PFSK-1 (cell line): ENCODE measurements around the gene VEGFD.

Experiments used
- FOXP2 ChIP-seq: optimal IDR thresholded peaks from 2 replicates; pipeline ENCODE3; 2011; ENCODE audit warnings: borderline replicate concordance, control low read depth, inconsistent platforms; ENCODE audit not compliant: insufficient read depth; ENCODE audit errors: extremely low read length, extremely low read depth
- POLR2AphosphoS5 ChIP-seq: IDR thresholded peaks from 2 replicates; pipeline ENCODE4 v1.6.1; 2012; ENCODE audit warnings: low read depth, mild to moderate bottlenecking, control low read depth, low read length, moderate library complexity
- SIN3A ChIP-seq: IDR thresholded peaks from 2 replicates; pipeline ENCODE4 v1.6.1; 2012; ENCODE audit warnings: mild to moderate bottlenecking, low read length, moderate library complexity, borderline replicate concordance; ENCODE audit not compliant: insufficient read depth
- TAF1 ChIP-seq: IDR thresholded peaks from 2 replicates; pipeline ENCODE4 v1.6.1; 2012; ENCODE audit warnings: low read length, control low read depth, borderline replicate concordance; ENCODE audit not compliant: insufficient read depth
- TF ChIP-seq, protein P1 (sequence below), 2 experiments: IDR thresholded peaks; 2 replicates each; pipeline versions ENCODE4 v1.6.1 to v1.8.0; 2011 to 2012; ENCODE audit warnings: low read depth in 2 of 2, low read length in 2 of 2, control low read depth in 1 of 2, inconsistent platforms in 1 of 2, mild to moderate bottlenecking in 1 of 2, moderate library complexity in 1 of 2; ENCODE audit not compliant: insufficient read depth in 1 of 2

The VEGFD gene

DNA sequence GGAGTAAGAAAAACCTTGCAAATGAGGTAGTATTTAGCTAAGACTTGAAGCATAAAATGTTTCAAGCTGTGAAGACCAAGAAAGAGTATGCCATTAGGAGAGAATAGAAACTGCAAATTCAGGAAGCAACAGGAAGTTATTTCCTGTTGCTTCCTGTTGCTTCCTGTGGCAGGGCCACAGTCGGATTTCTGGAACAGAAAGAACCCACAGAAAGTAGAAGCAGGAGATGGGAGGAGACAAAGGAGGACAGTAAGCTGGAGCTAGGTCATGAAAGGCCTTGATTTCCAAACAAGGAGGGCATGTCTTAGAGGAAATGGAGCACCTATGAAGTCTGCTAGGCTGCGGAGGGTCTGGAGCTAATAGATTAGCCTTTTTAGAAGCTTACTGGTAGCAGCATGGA is 86.0 kb downstream of the VEGFD start:
- TF ChIP-seq POLR2AphosphoS5: no peak
- TF ChIP-seq SIN3A: no peak
- no peak for TF ChIP-seq TAF1
- TF ChIP-seq FOXP2: no peak
- TF ChIP-seq, protein P1, sequence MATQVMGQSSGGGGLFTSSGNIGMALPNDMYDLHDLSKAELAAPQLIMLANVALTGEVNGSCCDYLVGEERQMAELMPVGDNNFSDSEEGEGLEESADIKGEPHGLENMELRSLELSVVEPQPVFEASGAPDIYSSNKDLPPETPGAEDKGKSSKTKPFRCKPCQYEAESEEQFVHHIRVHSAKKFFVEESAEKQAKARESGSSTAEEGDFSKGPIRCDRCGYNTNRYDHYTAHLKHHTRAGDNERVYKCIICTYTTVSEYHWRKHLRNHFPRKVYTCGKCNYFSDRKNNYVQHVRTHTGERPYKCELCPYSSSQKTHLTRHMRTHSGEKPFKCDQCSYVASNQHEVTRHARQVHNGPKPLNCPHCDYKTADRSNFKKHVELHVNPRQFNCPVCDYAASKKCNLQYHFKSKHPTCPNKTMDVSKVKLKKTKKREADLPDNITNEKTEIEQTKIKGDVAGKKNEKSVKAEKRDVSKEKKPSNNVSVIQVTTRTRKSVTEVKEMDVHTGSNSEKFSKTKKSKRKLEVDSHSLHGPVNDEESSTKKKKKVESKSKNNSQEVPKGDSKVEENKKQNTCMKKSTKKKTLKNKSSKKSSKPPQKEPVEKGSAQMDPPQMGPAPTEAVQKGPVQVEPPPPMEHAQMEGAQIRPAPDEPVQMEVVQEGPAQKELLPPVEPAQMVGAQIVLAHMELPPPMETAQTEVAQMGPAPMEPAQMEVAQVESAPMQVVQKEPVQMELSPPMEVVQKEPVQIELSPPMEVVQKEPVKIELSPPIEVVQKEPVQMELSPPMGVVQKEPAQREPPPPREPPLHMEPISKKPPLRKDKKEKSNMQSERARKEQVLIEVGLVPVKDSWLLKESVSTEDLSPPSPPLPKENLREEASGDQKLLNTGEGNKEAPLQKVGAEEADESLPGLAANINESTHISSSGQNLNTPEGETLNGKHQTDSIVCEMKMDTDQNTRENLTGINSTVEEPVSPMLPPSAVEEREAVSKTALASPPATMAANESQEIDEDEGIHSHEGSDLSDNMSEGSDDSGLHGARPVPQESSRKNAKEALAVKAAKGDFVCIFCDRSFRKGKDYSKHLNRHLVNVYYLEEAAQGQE (IDR thresholded peaks at IDR 0.05; ENCODE audit: insufficient read depth in 1 of 2, low read depth in 2 of 2, low read length in 2 of 2): no peak
